HCT116 (cell line): ENCODE data around the gene ARF1.

Source experiments
- EZH2phosphoT487 ChIP-seq: fragments of 200-600 bp; IDR thresholded peaks from 2 replicates; pipeline ENCODE4 v1.6.1; 2018; ENCODE audit warnings: antibody characterized with exemption, borderline replicate concordance
- JUND ChIP-seq: IDR thresholded peaks from 2 replicates; pipeline ENCODE4 v1.6.1; 2012
- POLR2A ChIP-seq: IDR thresholded peaks from 2 replicates; pipeline ENCODE4 v1.7.0; 2011; ENCODE audit warnings: borderline replicate concordance; ENCODE audit not compliant: insufficient read depth, insufficient read length; ENCODE audit errors: extremely low read depth
- POLR2AphosphoS5 ChIP-seq: IDR thresholded peaks from 2 replicates; pipeline ENCODE4 v1.6.1; 2011; ENCODE audit warnings: mild to moderate bottlenecking, low read depth, low read length, moderate library complexity
- RAD21 ChIP-seq: IDR thresholded peaks from 2 replicates; pipeline ENCODE4 v1.6.1; 2012; ENCODE audit warnings: low read depth, mild to moderate bottlenecking
- SRF ChIP-seq: IDR thresholded peaks from 2 replicates; pipeline ENCODE4 v1.6.1; 2012; ENCODE audit warnings: low read depth
- YY1 ChIP-seq: IDR thresholded peaks from 2 replicates; pipeline ENCODE4 v1.6.1; 2011; ENCODE audit warnings: low read length, low read depth, moderate library complexity, mild to moderate bottlenecking; ENCODE audit not compliant: insufficient replicate concordance; ENCODE audit errors: extremely low read depth
- ZFX ChIP-seq: fragments of 450-650 bp; IDR thresholded peaks from 2 replicates; pipeline ENCODE4 v1.6.1; 2017
- ZNF274 ChIP-seq: fragments of 200-500 bp; sonication (Bioruptor generic); IDR thresholded peaks from 2 replicates; pipeline ENCODE4 v1.6.1; 2014; ENCODE audit warnings: mild to moderate bottlenecking, low read depth, low read length, inconsistent platforms
- TF ChIP-seq, protein P1 (sequence below), 3 experiments: fragments of 200-600 bp in 1 of 3; sonication (generic) in 1 of 3; IDR thresholded peaks in 2 of 3; conservative IDR thresholded peaks in 1 of 3; 2 replicates each; pipeline ENCODE4 v1.5.1; 2012 to 2017; ENCODE audit warnings: low read depth in 2 of 3, low read length in 2 of 3, antibody characterized with exemption in 1 of 3, borderline replicate concordance in 1 of 3, control low read depth in 1 of 3, mild to moderate bottlenecking in 1 of 3, mixed read lengths in 1 of 3, mixed run types in 1 of 3, moderate library complexity in 1 of 3; ENCODE audit not compliant: insufficient read depth in 1 of 3
- TF ChIP-seq, protein P2 (sequence below): IDR thresholded peaks from 2 replicates; pipeline ENCODE4 v1.6.1; 2012; ENCODE audit warnings: low read depth
- TF ChIP-seq, protein P3 (sequence below): IDR thresholded peaks from 2 replicates; pipeline ENCODE4 v1.6.1; 2012
- TF ChIP-seq, protein P4 (sequence below): IDR thresholded peaks from 2 replicates; pipeline ENCODE4 v1.6.1; 2012
- TF ChIP-seq, protein P5 (sequence below): IDR thresholded peaks from 2 replicates; pipeline ENCODE4 v1.6.1; 2011; ENCODE audit warnings: mild to moderate bottlenecking, low read length, moderate library complexity; ENCODE audit not compliant: insufficient replicate concordance; ENCODE audit errors: extremely low read depth

DNA sequence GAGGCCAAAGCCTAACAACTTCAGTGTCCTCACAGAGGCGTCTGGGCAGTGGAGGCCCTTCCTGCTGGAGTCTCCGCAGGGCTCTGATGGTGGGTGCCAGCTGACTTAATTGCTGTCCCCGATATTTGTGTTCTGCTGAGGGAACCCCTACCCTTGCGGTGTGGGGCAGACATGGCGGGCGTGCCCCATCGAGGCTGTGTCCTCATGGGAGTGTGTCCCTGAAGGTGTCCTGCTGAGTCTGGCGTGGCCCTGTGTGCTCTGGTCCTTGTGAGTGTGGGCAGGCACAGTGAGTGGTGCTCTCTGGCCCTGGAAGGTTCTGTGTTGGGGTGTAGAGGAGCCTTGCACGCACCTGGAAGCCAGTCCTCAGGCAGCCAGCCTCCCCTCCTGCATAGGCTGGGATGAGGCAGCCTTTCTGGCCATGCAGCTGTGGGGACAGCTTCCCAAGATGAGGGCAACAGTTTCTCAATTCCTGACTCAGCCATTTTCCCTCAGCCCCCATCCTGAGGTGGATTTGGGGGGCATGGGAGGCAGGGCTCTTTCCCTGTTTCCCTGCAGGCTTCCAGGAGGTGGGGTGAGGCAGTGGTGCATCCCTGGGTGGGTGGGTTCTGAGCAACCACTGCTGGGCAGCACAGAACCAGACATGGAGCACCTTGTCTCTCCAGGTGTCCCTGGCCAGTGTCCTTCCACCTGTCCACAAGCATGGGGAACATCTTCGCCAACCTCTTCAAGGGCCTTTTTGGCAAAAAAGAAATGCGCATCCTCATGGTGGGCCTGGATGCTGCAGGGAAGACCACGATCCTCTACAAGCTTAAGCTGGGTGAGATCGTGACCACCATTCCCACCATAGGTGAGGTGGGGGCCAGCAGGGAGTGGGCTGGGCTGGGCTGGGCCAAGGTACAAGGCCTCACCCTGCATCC, 14.2 kb downstream of the ARF1 start:
- TF ChIP-seq, protein P1, sequence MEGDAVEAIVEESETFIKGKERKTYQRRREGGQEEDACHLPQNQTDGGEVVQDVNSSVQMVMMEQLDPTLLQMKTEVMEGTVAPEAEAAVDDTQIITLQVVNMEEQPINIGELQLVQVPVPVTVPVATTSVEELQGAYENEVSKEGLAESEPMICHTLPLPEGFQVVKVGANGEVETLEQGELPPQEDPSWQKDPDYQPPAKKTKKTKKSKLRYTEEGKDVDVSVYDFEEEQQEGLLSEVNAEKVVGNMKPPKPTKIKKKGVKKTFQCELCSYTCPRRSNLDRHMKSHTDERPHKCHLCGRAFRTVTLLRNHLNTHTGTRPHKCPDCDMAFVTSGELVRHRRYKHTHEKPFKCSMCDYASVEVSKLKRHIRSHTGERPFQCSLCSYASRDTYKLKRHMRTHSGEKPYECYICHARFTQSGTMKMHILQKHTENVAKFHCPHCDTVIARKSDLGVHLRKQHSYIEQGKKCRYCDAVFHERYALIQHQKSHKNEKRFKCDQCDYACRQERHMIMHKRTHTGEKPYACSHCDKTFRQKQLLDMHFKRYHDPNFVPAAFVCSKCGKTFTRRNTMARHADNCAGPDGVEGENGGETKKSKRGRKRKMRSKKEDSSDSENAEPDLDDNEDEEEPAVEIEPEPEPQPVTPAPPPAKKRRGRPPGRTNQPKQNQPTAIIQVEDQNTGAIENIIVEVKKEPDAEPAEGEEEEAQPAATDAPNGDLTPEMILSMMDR (IDR thresholded peaks at IDR 0.05 in 2 of 3, conservative IDR thresholded peaks at IDR 0.05 in 1 of 3; ENCODE audit: borderline replicate concordance in 1 of 3, insufficient read depth in 1 of 3, low read depth in 2 of 3, low read length in 2 of 3), result no peak
- no peak for TF ChIP-seq POLR2A
- TF ChIP-seq YY1, result no peak
- TF ChIP-seq, protein P2, sequence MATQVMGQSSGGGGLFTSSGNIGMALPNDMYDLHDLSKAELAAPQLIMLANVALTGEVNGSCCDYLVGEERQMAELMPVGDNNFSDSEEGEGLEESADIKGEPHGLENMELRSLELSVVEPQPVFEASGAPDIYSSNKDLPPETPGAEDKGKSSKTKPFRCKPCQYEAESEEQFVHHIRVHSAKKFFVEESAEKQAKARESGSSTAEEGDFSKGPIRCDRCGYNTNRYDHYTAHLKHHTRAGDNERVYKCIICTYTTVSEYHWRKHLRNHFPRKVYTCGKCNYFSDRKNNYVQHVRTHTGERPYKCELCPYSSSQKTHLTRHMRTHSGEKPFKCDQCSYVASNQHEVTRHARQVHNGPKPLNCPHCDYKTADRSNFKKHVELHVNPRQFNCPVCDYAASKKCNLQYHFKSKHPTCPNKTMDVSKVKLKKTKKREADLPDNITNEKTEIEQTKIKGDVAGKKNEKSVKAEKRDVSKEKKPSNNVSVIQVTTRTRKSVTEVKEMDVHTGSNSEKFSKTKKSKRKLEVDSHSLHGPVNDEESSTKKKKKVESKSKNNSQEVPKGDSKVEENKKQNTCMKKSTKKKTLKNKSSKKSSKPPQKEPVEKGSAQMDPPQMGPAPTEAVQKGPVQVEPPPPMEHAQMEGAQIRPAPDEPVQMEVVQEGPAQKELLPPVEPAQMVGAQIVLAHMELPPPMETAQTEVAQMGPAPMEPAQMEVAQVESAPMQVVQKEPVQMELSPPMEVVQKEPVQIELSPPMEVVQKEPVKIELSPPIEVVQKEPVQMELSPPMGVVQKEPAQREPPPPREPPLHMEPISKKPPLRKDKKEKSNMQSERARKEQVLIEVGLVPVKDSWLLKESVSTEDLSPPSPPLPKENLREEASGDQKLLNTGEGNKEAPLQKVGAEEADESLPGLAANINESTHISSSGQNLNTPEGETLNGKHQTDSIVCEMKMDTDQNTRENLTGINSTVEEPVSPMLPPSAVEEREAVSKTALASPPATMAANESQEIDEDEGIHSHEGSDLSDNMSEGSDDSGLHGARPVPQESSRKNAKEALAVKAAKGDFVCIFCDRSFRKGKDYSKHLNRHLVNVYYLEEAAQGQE, result no peak
- no peak for TF ChIP-seq ZNF274
- TF ChIP-seq, protein P3, sequence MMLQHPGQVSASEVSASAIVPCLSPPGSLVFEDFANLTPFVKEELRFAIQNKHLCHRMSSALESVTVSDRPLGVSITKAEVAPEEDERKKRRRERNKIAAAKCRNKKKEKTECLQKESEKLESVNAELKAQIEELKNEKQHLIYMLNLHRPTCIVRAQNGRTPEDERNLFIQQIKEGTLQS, result no peak
- TF ChIP-seq, protein P4, sequence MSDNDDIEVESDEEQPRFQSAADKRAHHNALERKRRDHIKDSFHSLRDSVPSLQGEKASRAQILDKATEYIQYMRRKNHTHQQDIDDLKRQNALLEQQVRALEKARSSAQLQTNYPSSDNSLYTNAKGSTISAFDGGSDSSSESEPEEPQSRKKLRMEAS, result no peak
- TF ChIP-seq POLR2AphosphoS5, result no peak
- TF ChIP-seq JUND, result no peak
- TF ChIP-seq, protein P5, sequence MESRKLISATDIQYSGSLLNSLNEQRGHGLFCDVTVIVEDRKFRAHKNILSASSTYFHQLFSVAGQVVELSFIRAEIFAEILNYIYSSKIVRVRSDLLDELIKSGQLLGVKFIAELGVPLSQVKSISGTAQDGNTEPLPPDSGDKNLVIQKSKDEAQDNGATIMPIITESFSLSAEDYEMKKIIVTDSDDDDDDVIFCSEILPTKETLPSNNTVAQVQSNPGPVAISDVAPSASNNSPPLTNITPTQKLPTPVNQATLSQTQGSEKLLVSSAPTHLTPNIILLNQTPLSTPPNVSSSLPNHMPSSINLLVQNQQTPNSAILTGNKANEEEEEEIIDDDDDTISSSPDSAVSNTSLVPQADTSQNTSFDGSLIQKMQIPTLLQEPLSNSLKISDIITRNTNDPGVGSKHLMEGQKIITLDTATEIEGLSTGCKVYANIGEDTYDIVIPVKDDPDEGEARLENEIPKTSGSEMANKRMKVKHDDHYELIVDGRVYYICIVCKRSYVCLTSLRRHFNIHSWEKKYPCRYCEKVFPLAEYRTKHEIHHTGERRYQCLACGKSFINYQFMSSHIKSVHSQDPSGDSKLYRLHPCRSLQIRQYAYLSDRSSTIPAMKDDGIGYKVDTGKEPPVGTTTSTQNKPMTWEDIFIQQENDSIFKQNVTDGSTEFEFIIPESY, result no peak
- TF ChIP-seq ZFX, result no peak
- no peak for TF ChIP-seq RAD21
- no peak for TF ChIP-seq SRF
- no peak for TF ChIP-seq EZH2phosphoT487
